Body of pancreas (tissue), 4 donors: ENCODE results near the gene MED25.

Experiments used
- CTCF ChIP-seq, 7 experiments: fragments of 450-650 bp in 4 of 7; fragments of 200-600 bp in 3 of 7; sonication (generic) in 3 of 7; IDR thresholded peaks; one replicate each; pipeline ENCODE4 v1.5.1; 2016 to 2019; ENCODE audit warnings: antibody characterized with exemption in 7 of 7
- POLR2A ChIP-seq, 3 donors: fragments of 450-650 bp; IDR thresholded peaks; one replicate each; pipeline ENCODE4 v1.6.1; 2016; ENCODE audit warnings: antibody characterized with exemption in 3 of 3, mild to moderate bottlenecking in 2 of 3

GRCh38 chr19:49859682-49860335 is 41.7 kb downstream of the MED25 start:
- TF ChIP-seq CTCF (IDR thresholded peaks at IDR 0.05) (no peak), POLR2A (IDR thresholded peaks at IDR 0.05) (no peak)
